Neural cell (in vitro differentiated cells): Measurements from ENCODE around the gene PLD4. TPM values are rescaled to one million over a fixed set of nuclear protein-coding genes. Genes with fewer than 3 reads are reported as not detected.

Experiments used
- H2AFZ ChIP-seq: fragments of 200-600, 300-800 bp; sonication (generic), shearing (Covaris generic); 2 replicates; pipeline ENCODE4 v1.6.0; 2014; ENCODE audit warnings: low read depth, mild to moderate bottlenecking, antibody characterized with exemption, low read length, moderate library complexity
- H3F3A ChIP-seq: fragments of 200-600 bp; shearing (Covaris generic); 2 replicates; pipeline ENCODE4 v1.6.1; 2016; ENCODE audit warnings: mild to moderate bottlenecking, moderate library complexity, mixed read lengths, antibody characterized with exemption, low read length; ENCODE audit not compliant: insufficient read depth, poor library complexity, severe bottlenecking
- H3K27ac ChIP-seq: fragments of 200-600, 300-800 bp; sonication (generic), shearing (Covaris generic); 2 replicates; pipeline ENCODE4 v1.5.1; 2014; ENCODE audit warnings: mild to moderate bottlenecking, low read length, moderate library complexity
- H3K27me3 ChIP-seq: fragments of 300-800, 200-600 bp; sonication (generic), shearing (Covaris generic); 2 replicates; pipeline ENCODE4 v1.6.0; 2014; ENCODE audit warnings: mild to moderate bottlenecking, low read depth, low read length, moderate library complexity; ENCODE audit not compliant: insufficient read depth
- H3K36me3 ChIP-seq: fragments of 300-800, 200-600 bp; sonication (generic), shearing (Covaris generic); 2 replicates; pipeline ENCODE4 v1.5.1; 2014; ENCODE audit warnings: mild to moderate bottlenecking, antibody characterized with exemption, low read length, moderate library complexity; ENCODE audit not compliant: insufficient read depth
- H3K4me2 ChIP-seq: fragments of 300-800, 200-600 bp; sonication (generic), shearing (Covaris generic); 2 replicates; pipeline ENCODE4 v1.6.0; 2014; ENCODE audit warnings: mild to moderate bottlenecking, low read length
- H3K4me3 ChIP-seq: fragments of 300-800, 200-600 bp; sonication (generic), shearing (Covaris generic); 2 replicates; pipeline ENCODE4 v1.5.1; 2014; ENCODE audit warnings: mild to moderate bottlenecking, low read length, moderate library complexity
- H3K79me2 ChIP-seq: fragments of 200-600 bp; shearing (Covaris generic); replicated peaks from 2 replicates; pipeline ENCODE4 v1.6.0; 2014; ENCODE audit warnings: mild to moderate bottlenecking, low read length, moderate library complexity; ENCODE audit not compliant: insufficient read depth
- H3K9ac ChIP-seq: fragments of 300-800, 200-600 bp; sonication (generic), shearing (Covaris generic); 2 replicates; pipeline ENCODE4 v1.6.1; 2016; ENCODE audit warnings: mild to moderate bottlenecking, low read length, mixed read lengths
- H3K9me2 ChIP-seq: fragments of 200-600 bp; shearing (Covaris generic); 2 replicates; pipeline ENCODE4 v1.6.1; 2016; ENCODE audit warnings: mild to moderate bottlenecking, low read length, mixed read lengths; ENCODE audit not compliant: insufficient read depth
- H3K9me3 ChIP-seq: fragments of 200-600, 300-800 bp; sonication (generic), shearing (Covaris generic); 2 replicates; pipeline ENCODE4 v1.6.1; 2016; ENCODE audit warnings: mild to moderate bottlenecking, mixed run types, low read length, moderate library complexity, mixed read lengths
- H4K20me1 ChIP-seq: fragments of 200-600 bp; shearing (Covaris generic); 2 replicates; pipeline ENCODE4 v1.6.1; 2016; ENCODE audit warnings: mild to moderate bottlenecking, mixed run types; ENCODE audit not compliant: insufficient read depth
- EP300 ChIP-seq: fragments of 450-650 bp; conservative IDR thresholded peaks from 2 replicates; pipeline ENCODE4 v1.6.1; 2014; ENCODE audit warnings: antibody characterized with exemption, mild to moderate bottlenecking, moderate library complexity; ENCODE audit not compliant: poor library complexity, severe bottlenecking
- EZH2 ChIP-seq: fragments of 200-600, 300-800 bp; shearing (Covaris generic), sonication (generic); IDR thresholded peaks from 2 replicates; pipeline ENCODE4 v1.6.1; 2014; ENCODE audit warnings: antibody characterized with exemption, low read length, borderline replicate concordance, mild to moderate bottlenecking; ENCODE audit not compliant: insufficient read depth, poor library complexity, severe bottlenecking
- MXI1 ChIP-seq: fragments of 450-650 bp; conservative IDR thresholded peaks from 2 replicates; pipeline ENCODE4 v1.6.1; 2014; ENCODE audit warnings: antibody characterized with exemption, mild to moderate bottlenecking; ENCODE audit not compliant: poor library complexity, severe bottlenecking
- POLR2AphosphoS5 ChIP-seq: IDR thresholded peaks from 2 replicates; pipeline ENCODE4 v1.6.1; 2012
- RAD21 ChIP-seq: fragments of 450-650 bp; conservative IDR thresholded peaks from 2 replicates; pipeline ENCODE4 v1.6.1; 2014; ENCODE audit warnings: antibody characterized with exemption, mild to moderate bottlenecking, moderate library complexity
- SMC3 ChIP-seq: fragments of 450-650 bp; conservative IDR thresholded peaks from 2 replicates; pipeline ENCODE4 v1.6.1; 2014; ENCODE audit warnings: antibody characterized with exemption, mild to moderate bottlenecking, moderate library complexity; ENCODE audit not compliant: poor library complexity
- TAF1 ChIP-seq: IDR thresholded peaks from 2 replicates; pipeline ENCODE4 v1.6.1; 2012; ENCODE audit warnings: low read depth
- polyA plus RNA-seq: library from polyadenylated mRNA; depleted of rRNA; stranded (reverse); fragments of >200 nt; gene quantifications from 2 replicates; pipeline ENCODE4 v1.2.3, GENCODE V29; 2014
- TF ChIP-seq, protein P1 (sequence below): IDR thresholded peaks from 2 replicates; pipeline ENCODE4 v1.6.1; 2012; ENCODE audit warnings: borderline replicate concordance
- TF ChIP-seq, protein P2 (sequence below): fragments of 450-650 bp; IDR thresholded peaks from 2 replicates; pipeline ENCODE4 v1.5.1; 2014; ENCODE audit warnings: antibody characterized with exemption, mild to moderate bottlenecking, moderate library complexity; ENCODE audit not compliant: poor library complexity, severe bottlenecking

Gene PLD4
- polyA plus RNA-seq, 1 donor from 2014 or later, result not detected

DNA sequence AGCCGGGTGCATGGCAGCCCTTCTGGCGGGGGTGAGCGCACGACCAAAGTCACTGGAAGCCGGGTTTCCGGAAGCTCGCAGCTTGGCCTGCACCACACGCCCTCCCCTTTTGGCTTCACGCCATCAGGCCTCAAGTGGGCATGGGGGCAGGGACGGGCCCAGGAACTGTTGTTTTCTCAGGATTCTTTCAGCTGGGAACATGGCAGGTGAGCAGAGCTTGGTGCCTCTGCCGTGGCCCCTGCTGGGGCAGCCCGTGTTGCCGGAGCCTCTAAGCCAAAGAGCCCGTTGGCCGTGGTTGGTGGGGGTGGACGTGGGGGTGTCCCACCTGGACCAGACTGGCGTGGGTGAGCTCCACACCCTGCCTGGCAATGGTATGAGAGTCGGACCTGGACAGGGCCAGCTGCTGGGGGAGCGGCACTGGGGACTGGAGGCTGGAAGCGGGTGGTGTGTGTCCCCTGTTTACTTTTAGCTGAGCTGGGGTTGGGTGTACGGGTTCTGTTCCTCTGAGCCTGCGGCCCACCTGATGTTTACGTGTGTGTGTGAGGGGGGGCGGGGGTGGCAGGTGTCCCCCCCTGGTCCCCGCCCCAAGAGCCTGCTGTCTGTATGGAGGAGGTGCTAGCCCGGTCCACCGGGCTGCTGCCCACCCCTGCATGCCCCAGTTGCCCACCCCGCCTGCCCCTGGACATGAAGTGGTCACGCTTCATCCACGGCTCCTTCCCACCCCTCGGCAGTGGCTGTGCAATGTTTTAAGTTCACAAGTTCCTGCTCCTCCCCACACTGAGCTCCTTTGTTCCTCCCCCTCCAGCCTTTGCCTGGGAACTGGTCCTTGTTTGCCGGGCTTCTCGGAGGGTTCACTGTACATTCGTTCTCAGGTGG is 28.7 kb upstream of the PLD4 start:
- Histone ChIP-seq H3K79me2 (no peaks in the 10 kb centered on the region), H3K4me2 (no peak overlapping the region), H3K4me3 (no peak overlapping the region), H3K9me2 (no peaks in the 10 kb centered on the region), H3K36me3 (no peaks in the 10 kb centered on the region), H3K27ac (no peak overlapping the region), H3K9me3 (no peaks in the 10 kb centered on the region), H3K27me3 (no peaks in the 10 kb centered on the region), H2AFZ (no peak overlapping the region), H3K9ac (no peak overlapping the region), H3F3A (no peaks in the 10 kb centered on the region), H4K20me1 (no peaks in the 10 kb centered on the region)
- TF ChIP-seq EZH2 (no peak), SMC3 (no peak), POLR2AphosphoS5 (no peak)

DNA sequence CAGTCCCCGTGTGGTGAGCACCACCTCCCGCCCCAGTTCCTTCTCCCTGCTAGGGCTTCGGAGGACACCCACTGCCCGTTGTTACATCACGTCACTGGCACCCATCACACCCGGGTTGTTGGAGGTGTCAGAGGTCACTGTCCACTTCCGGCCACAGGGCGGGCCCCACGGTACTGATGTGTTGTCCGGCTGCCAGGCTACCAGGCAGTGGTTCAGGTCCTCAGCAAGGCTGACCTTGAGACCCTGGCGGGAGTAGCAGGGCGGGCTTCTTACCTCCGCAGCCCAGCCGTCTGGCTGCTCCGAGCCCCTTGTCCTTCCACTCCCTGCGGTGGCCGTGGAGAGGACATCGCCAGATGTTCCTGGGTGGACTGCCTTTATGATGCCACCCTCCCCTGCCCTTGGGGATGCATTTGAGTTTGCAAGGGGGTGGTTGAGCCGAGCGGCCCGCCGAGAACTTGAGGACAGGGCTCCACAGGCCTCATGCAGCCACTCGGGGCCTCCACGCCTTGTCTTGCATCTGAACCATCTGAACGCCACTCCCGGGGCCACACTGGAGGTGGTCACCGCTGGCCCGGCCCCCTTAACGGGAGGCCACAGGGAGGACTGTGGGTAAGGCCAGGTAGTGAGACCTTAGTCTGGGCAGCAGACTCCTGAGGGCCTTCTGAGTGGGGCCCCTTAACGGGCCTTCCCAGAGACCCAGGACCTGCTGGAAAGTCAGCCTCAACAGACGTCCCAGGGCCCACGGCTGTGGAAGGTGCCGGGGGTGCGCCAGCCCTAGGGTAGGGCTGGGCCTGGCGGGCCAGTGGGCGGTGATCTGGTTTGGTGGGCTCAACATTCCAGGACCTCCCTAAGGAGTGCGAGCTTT is 27.1 kb upstream of the PLD4 start:
- H3K36me3 ChIP-seq, result no peaks in the 10 kb centered on the region
- no peak overlapping the region for H3K4me2 ChIP-seq
- no peak overlapping the region for H3K4me3 ChIP-seq
- H4K20me1 ChIP-seq, result no peaks in the 10 kb centered on the region
- no peaks in the 10 kb centered on the region for H3K79me2 ChIP-seq
- H3K9me2 ChIP-seq, result no peaks in the 10 kb centered on the region
- H3K9me3 ChIP-seq, result no peaks in the 10 kb centered on the region
- no peak overlapping the region for H3K27ac ChIP-seq
- no peaks in the 10 kb centered on the region for H3F3A ChIP-seq
- no peaks in the 10 kb centered on the region for H3K27me3 ChIP-seq
- TF ChIP-seq EP300 (no peak), MXI1 (no peak), EZH2 (no peak), POLR2AphosphoS5 (no peak), SMC3 (no peak), TAF1 (no peak), RAD21 (no peak)
- TF ChIP-seq, protein P1, sequence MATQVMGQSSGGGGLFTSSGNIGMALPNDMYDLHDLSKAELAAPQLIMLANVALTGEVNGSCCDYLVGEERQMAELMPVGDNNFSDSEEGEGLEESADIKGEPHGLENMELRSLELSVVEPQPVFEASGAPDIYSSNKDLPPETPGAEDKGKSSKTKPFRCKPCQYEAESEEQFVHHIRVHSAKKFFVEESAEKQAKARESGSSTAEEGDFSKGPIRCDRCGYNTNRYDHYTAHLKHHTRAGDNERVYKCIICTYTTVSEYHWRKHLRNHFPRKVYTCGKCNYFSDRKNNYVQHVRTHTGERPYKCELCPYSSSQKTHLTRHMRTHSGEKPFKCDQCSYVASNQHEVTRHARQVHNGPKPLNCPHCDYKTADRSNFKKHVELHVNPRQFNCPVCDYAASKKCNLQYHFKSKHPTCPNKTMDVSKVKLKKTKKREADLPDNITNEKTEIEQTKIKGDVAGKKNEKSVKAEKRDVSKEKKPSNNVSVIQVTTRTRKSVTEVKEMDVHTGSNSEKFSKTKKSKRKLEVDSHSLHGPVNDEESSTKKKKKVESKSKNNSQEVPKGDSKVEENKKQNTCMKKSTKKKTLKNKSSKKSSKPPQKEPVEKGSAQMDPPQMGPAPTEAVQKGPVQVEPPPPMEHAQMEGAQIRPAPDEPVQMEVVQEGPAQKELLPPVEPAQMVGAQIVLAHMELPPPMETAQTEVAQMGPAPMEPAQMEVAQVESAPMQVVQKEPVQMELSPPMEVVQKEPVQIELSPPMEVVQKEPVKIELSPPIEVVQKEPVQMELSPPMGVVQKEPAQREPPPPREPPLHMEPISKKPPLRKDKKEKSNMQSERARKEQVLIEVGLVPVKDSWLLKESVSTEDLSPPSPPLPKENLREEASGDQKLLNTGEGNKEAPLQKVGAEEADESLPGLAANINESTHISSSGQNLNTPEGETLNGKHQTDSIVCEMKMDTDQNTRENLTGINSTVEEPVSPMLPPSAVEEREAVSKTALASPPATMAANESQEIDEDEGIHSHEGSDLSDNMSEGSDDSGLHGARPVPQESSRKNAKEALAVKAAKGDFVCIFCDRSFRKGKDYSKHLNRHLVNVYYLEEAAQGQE, result no peak
- TF ChIP-seq, protein P2, sequence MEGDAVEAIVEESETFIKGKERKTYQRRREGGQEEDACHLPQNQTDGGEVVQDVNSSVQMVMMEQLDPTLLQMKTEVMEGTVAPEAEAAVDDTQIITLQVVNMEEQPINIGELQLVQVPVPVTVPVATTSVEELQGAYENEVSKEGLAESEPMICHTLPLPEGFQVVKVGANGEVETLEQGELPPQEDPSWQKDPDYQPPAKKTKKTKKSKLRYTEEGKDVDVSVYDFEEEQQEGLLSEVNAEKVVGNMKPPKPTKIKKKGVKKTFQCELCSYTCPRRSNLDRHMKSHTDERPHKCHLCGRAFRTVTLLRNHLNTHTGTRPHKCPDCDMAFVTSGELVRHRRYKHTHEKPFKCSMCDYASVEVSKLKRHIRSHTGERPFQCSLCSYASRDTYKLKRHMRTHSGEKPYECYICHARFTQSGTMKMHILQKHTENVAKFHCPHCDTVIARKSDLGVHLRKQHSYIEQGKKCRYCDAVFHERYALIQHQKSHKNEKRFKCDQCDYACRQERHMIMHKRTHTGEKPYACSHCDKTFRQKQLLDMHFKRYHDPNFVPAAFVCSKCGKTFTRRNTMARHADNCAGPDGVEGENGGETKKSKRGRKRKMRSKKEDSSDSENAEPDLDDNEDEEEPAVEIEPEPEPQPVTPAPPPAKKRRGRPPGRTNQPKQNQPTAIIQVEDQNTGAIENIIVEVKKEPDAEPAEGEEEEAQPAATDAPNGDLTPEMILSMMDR, result no peak
- no peak overlapping the region for H2AFZ ChIP-seq
- H3K9ac ChIP-seq, result no peak overlapping the region
